Measurements from ENCODE around the gene TPP2. TPM values are rescaled to one million over a fixed set of nuclear protein-coding genes. Genes with fewer than 3 reads are reported as not detected.

Gene TPP2
- total RNA-seq, 2 donors from 2014 or later: 64.2 to 80.6 TPM

- H3K9ac ChIP-seq (ENCODE audit: extremely low read depth, low read length, poor library complexity, severe bottlenecking): no peak overlapping the region
- Mint-ChIP-seq H3K9me3 (peaks cover 7% of the 10 kb centered on the region), H3K4me1 (peaks cover 38% of the 10 kb centered on the region), H3K36me3 (ENCODE audit: low read depth) (no peaks in the 10 kb centered on the region), H3K4me3 (no peak overlapping the region), H3K27ac (no peak overlapping the region), H3K27me3 (ENCODE audit: insufficient read depth) (no peaks in the 10 kb centered on the region)
- no peak for DNase-seq
- no peaks in the 10 kb centered on the region for H3K36me3 ChIP-seq (ENCODE audit: control insufficient read depth, insufficient read depth, low read length)
- peaks cover 10% of the 10 kb centered on the region for H3K4me1 ChIP-seq (ENCODE audit: control insufficient read depth, insufficient read depth, low read length)
- no peak overlapping the region for H3K27ac ChIP-seq (ENCODE audit: low read depth, low read length)
- H3K27me3 ChIP-seq (ENCODE audit: control insufficient read depth, insufficient read depth, low read length, poor library complexity, severe bottlenecking): no peaks in the 10 kb centered on the region
- peak overlapping the region; percentile 15 for H3K4me3 ChIP-seq (ENCODE audit: low read length)
- H3K9me3 ChIP-seq (ENCODE audit: control insufficient read depth, low read length): peaks cover 12% of the 10 kb centered on the region
- no peak for TF ChIP-seq CTCF (conservative IDR thresholded peaks at IDR 0.05)
These were observed 106.9 kb downstream of the TPP2 start for GRCh38 chr13:102703726-102704035.

GRCh38 chr13:102704238-102705058, 107.7 kb downstream of the TPP2 start:
- Histone ChIP-seq H3K9me3 (ENCODE audit: control insufficient read depth, low read length) (peaks cover 11% of the 10 kb centered on the region), H3K36me3 (ENCODE audit: control insufficient read depth, insufficient read depth, low read length) (no peaks in the 10 kb centered on the region), H3K4me3 (ENCODE audit: low read length) (peak overlapping the region; percentile 3), H3K27me3 (ENCODE audit: control insufficient read depth, insufficient read depth, low read length, poor library complexity, severe bottlenecking) (no peaks in the 10 kb centered on the region), H3K27ac (ENCODE audit: low read depth, low read length) (no peak overlapping the region), H3K4me1 (ENCODE audit: control insufficient read depth, insufficient read depth, low read length) (peaks cover 10% of the 10 kb centered on the region), H3K9ac (ENCODE audit: extremely low read depth, low read length, poor library complexity, severe bottlenecking) (no peak overlapping the region)
- TF ChIP-seq CTCF (conservative IDR thresholded peaks at IDR 0.05): no peak
- Mint-ChIP-seq H3K36me3 (ENCODE audit: low read depth) (no peaks in the 10 kb centered on the region), H3K4me3 (no peak overlapping the region), H3K9me3 (no peaks in the 10 kb centered on the region), H3K27me3 (ENCODE audit: insufficient read depth) (peaks cover 3% of the 10 kb centered on the region), H3K27ac (no peak overlapping the region), H3K4me1 (peaks cover 38% of the 10 kb centered on the region)
- WGBS, 2 experiments (ENCODE audit: insufficient coverage in 1 of 2, insufficient read length in 1 of 2): 90 to 100% methylated on average over 5 to 6 of the region's 6 CpGs
- DNase-seq: no peak

GRCh38 chr13:102707467-102707866, 110.7 kb downstream of the TPP2 start:
- peaks cover 10% of the 10 kb centered on the region for H3K4me1 ChIP-seq (ENCODE audit: control insufficient read depth, insufficient read depth, low read length)
- H3K4me3 ChIP-seq (ENCODE audit: low read length): no peak overlapping the region
- H3K27me3 Mint-ChIP-seq (ENCODE audit: insufficient read depth): peaks cover 3% of the 10 kb centered on the region
- 75 to 93% methylated on average over 3 to 4 of the region's 4 CpGs for WGBS, 2 experiments (ENCODE audit: insufficient coverage in 1 of 2, insufficient read length in 1 of 2)
- H3K9me3 Mint-ChIP-seq: no peaks in the 10 kb centered on the region
- no peak overlapping the region for H3K27ac Mint-ChIP-seq
- H3K4me1 Mint-ChIP-seq: peaks cover 38% of the 10 kb centered on the region
- H3K27ac ChIP-seq (ENCODE audit: low read depth, low read length): no peak overlapping the region
- H3K4me3 Mint-ChIP-seq: no peak overlapping the region
- H3K9ac ChIP-seq (ENCODE audit: extremely low read depth, low read length, poor library complexity, severe bottlenecking): no peak overlapping the region
- peaks cover 11% of the 10 kb centered on the region for H3K9me3 ChIP-seq (ENCODE audit: control insufficient read depth, low read length)
- no peaks in the 10 kb centered on the region for H3K36me3 ChIP-seq (ENCODE audit: control insufficient read depth, insufficient read depth, low read length)
- DNase-seq: no peak
- no peaks in the 10 kb centered on the region for H3K27me3 ChIP-seq (ENCODE audit: control insufficient read depth, insufficient read depth, low read length, poor library complexity, severe bottlenecking)
- no peaks in the 10 kb centered on the region for H3K36me3 Mint-ChIP-seq (ENCODE audit: low read depth)
- TF ChIP-seq CTCF (conservative IDR thresholded peaks at IDR 0.05): no peak

Data from endodermal cell (in vitro differentiated cells).